NCI-H187 treated with DMSO at 0.1 percent for 48 hours (cell line): Measurements from ENCODE around the gene UTP14C.
A peak's percentile ranks its signal among the peaks of the same experiment; 100 is the strongest.
"Not testable (repeated sequence)": the region's sequence is repeated elsewhere in the genome, so short reads cannot be mapped to it uniquely, and the experiment has no call there.

Experiments
- DNase-seq: peaks from one replicate; lab custom pipeline; 2025; lab: John Stamatoyannopoulos, UW

Gene UTP14C

DNA sequence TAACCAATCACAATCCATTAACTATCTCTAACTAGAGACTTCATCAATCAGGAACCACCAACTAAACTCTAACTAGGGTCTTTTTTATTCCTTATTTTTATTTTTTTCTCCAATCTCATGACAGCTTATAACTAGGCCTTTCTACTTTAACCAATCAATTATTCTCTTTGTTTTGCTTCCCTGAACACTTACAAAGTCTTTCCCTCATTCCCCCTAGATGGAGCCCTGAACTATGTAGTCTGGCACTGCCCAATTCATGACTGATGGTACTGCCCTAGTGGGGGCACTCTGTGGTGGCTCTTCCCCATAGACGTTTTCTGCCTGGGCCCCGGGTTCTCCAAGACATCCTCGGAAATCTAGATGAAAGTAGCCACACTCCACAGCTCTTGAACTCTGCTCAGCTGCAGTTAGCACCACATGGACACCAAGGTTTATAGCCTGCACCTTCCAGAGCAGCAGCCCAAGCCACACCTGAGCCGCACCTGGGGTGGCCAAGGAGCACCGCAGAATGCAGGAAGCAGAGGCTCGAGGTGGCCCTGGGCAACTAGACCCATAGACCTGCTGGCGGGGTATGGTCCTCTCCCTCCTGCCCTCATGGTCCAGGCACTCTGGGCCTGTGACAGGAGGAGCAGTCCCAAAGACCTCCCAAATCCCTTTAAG, 19.9 kb upstream of the UTP14C start:
- DNase-seq = no peak

- no peak for DNase-seq
These were observed 18.5 kb upstream of the UTP14C start for GRCh38 chr13:52005841-52006522.

- DNase-seq = no peak
These were observed 17.8 kb upstream of the UTP14C start for GRCh38 chr13:52006523-52007245.

GRCh38 chr13:52009946-52010345, 14.5 kb upstream of the UTP14C start:
- DNase-seq = no peak

DNA sequence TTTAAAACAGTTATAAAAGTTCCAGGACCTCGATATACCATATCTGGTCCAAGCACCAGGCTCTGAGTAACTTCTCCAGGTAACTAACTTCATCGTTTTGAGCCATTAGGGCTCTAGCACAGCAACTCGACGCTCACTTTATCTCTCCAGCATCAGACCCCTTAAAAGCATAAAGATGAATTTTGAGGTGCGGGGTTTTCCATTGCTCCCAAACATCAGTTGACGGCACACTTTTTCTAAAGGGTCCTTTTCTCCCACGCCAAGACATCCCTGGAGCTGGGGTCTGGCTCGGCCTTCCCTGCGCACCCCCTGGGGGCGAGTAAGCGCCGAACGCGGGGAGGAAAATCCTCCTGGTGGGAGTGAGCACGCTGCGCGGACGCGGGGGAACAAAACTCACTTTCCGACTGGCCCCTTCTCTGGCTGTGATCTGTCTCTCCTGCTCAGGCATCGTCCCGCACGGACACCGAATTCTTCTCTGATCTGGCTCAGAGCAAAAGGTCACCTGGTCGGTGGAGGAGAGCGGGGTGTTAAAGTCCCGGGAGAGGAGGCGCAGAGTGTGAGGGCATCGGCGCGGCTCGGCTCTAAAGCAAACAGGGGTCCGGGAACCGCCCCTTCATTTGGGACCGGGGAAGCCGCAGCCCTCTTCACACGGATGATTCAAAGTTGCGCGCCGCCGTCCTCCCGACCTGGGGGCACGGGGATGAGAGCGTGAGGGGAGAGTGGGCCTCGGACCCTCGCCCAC, 13.4 kb upstream of the UTP14C start, which contains the start of gene ATP7B:
Gene ATP7B, minus strand, starts transcription at position 561 of the 742 bp plus-strand sequence. Its CDS starts 113 bp downstream, at position 448.
- no peak for DNase-seq

- DNase-seq = peak; percentile 84
These were observed 12.6 kb upstream of the UTP14C start, which contains the start of gene ALG11 for GRCh38 chr13:52011632-52012511. TSS of gene ALG11 (plus strand) at chr13:52012398. CDS start at chr13:52012419, 21 bp downstream.

GRCh38 chr13:52012512-52012836, 12.0 kb upstream of the UTP14C start:
- DNase-seq = no peak

GRCh38 chr13:52016296-52016695, 8.2 kb upstream of the UTP14C start:
- DNase-seq = no peak

- no peak for DNase-seq
These were observed 4.3 kb upstream of the UTP14C start for GRCh38 chr13:52020191-52020590.

GRCh38 chr13:52022356-52022755, 2.1 kb upstream of the UTP14C start:
- DNase-seq = no peak

DNA sequence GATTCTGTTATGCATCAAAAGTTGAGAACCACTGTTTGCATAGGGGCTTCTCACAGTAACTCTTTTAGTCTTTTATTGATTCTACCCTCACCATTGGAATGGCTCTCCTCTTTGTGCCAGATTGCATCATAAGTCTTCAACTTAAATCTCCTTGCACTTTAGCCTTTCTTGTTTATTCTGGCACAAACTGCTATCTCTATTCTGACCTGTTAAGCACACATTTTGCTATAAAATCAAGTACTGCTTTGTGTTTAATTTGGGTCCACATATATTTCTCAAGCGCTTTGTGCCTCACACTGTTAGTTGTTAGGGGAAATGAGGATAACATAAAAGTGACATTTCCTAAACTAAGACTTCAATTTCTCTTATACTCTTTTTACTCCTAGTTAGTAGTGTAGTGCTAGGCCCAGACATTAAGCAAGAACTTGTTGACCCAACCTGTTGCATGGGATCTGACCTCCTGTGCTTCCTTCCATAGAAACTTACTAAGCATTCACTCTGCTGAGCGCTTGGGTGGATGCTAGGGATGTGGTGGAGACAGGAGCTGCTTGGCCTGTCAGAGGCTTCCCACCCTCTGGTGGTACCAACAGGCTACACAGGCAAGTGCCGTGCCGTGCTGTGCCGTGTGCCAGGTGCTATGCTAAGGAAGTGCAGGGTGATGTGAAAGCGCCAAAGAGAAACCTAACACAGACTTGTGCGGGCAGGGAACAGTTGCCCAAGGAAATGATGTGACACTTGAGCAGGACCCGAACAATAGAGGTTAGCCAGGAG, 1.2 kb downstream of the UTP14C start:
- DNase-seq = no peak

DNA sequence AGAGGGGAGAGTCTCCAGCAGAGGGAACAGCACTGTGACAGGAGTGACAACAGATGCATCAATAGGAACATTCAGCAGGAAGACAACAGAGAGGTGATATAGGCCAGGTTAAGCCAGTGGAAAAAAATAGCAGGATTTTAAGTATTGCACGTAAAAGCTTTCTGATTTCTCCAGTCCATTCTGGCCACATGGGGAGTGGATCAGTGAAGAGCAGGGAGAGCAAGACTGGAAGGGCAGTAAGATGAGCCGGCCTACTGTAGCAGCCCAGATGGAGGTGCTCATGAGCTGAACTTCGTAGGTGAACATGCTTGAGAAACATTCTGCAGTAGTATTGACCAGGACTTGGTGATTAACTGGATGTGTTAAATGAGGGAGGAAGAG, 1.7 kb downstream of the UTP14C start:
- DNase-seq = no peak

DNA sequence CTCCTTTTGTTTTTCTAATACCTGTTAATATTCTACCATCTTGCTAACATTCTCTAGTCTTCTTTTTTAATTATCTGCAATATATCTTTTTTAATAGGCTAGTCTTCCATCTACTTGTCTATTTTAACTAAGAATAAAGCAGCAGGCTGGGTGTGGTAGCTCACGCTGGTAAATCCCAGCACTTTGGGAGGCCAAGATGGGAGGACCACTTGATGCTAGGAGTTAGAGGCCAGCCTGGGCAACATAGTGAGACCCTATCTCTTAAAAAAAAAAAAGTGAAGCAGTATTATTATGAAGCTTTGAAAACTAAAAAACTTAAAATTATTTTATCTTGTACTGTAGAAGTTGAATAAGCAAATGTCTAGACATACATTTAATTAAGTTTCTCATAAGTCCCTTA, 3.3 kb downstream of the UTP14C start:
- no peak for DNase-seq

- DNase-seq = no peak
These were observed 5.1 kb downstream of the UTP14C start for GRCh38 chr13:52029569-52029968.

- not testable (repeated sequence) for DNase-seq
These were observed 5.9 kb downstream of the UTP14C start for GRCh38 chr13:52030401-52030800.

DNA sequence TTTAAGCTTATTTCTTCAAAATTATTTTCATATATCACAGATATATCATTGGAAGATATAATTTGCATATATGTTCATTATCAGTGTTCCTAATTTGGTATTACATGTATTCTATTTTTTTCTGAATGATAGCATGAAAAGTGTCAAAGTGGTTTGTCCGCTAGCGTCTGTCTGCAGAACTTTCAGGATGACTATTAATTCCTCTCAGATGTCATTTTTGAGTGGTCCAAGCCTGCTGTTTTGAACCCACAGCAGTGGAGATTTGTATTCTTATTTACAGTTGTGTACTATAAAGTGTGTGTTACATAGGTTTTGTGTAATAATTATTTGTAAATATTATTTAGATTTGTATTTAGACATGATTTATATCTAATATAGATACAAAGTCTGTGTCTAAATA, 8.5 kb downstream of the UTP14C start:
- DNase-seq = no peak

- DNase-seq = no peak
These were observed 10.2 kb downstream of the UTP14C start for GRCh38 chr13:52034616-52035226.

- no peak for DNase-seq
These were observed 11.5 kb downstream of the UTP14C start for GRCh38 chr13:52036037-52036436.

GRCh38 chr13:52043675-52044074, 19.2 kb downstream of the UTP14C start:
- no peak for DNase-seq

DNA sequence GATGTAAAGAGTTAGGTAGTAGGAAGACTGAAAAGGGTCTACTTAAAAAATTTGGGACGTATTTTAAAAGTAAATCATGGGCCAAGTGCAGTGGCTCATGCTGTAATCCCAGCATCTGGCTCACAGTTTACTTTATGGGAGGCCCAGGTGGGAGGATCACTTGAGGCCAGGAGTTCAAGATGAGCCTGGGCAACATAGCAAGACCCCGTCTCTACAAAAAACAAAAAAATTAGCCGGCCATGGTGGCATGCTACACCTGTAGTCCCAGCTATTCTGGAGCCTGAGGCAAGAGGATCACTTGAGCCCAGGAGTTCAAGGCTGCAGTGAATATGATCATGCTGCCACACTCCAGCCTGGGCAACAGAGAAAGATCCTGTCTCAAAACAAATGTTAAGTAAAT, 23.0 kb downstream of the UTP14C start:
- DNase-seq = no peak
